Upper lobe of right lung (tissue), 1 donor: Measurements from ENCODE around the gene PLTP. TPM values are rescaled to one million over a fixed set of nuclear protein-coding genes. Genes with fewer than 3 reads are reported as not detected.
A peak's percentile ranks its signal among the peaks of the same experiment; 100 is the strongest.

Source experiments
- ATAC-seq: fragments of 200-7000 bp; cut with Tn5 transposase; one replicate; pipeline ENCODE4 v1.9.1; 2020; ENCODE audit warnings: mild to moderate bottlenecking, moderate library complexity
- DNase-seq: peaks from one replicate; pipeline ENCODE4 v3.0.0-alpha.2; 2020
- H3K27ac ChIP-seq: fragments of 200-600 bp; one replicate; pipeline ENCODE4 v1.8.0; 2022
- H3K27me3 ChIP-seq: fragments of 200-600 bp; one replicate; pipeline ENCODE4 v1.8.0; 2022; ENCODE audit warnings: mild to moderate bottlenecking
- H3K36me3 ChIP-seq: fragments of 200-600 bp; one replicate; pipeline ENCODE4 v1.8.0; 2022
- H3K4me1 ChIP-seq: fragments of 200-600 bp; one replicate; pipeline ENCODE4 v1.8.0; 2022
- H3K4me3 ChIP-seq: fragments of 200-600 bp; one replicate; pipeline ENCODE4 v1.8.0; 2022; ENCODE audit warnings: mild to moderate bottlenecking
- H3K9me3 ChIP-seq: fragments of 200-600 bp; one replicate; pipeline ENCODE4 v1.8.0; 2022
- intact Hi-C: fragments of 100-400 bp; cut with DNase I; formaldehyde crosslinking; loops from one replicate; pipeline ENCODE4 v1.11.0; 2022
- total RNA-seq: library from RNA; stranded (reverse); fragmentation: NEBNext Ultra II Directional; extraction: Animal tissue kit (Norgen Biotek cat#: 25700); gene quantifications from one replicate; pipeline ENCODE4 v1.2.1, GENCODE V29; 2021
- TF ChIP-seq, protein P1 (sequence below): fragments of 200-600 bp; IDR thresholded peaks from one replicate; pipeline ENCODE4 v1.8.0; 2022; ENCODE audit warnings: antibody characterized with exemption
- donor health status: DM: no; HTN: yes; CAD: no; lungs with severe emphysema.

The PLTP gene
- total RNA-seq, 1 donor from 2014 or later = 65.9 TPM

DNA sequence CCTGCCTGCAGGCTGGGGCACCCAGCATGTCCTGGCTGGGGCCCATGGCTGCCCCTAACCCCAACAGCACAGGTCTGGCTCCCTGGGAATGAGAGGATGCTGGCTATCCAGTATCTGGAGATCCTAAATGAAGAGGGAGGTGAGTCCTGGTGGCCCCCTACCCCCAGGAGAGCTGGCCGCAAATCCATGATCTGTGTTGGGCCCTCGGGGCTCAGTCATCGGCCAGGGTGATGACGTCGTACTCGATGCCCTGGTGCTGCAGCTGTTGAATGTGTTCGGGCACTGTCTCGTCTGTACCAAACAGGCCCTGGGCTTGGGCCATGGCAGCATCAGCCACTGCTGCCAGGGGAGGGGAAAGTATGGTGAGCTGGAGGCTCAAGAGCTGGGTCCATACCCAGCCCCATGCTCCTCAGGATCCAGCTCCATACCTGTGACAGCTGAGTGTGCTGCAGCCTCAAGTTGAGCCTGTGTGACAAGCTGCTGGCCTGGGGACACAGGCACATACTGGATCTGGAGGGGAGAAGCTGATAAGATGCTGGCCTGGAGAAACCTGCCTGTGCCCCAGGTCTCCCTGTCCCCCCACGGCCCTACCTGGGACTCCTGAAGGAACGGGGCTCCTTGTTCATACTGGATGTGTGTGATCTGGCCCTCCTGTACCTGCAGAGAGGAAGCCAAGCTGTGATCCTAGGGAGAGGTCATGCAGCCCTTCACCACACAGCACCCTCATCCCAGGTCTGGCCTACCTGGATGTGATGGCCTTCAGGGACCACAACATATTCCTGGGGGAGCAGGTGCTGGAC, 37.0 kb upstream of the PLTP start:
- DNase-seq (no peak), ATAC-seq (no peak)
- Histone ChIP-seq H3K27me3 (no peaks in the 10 kb centered on the region), H3K27ac (no peak overlapping the region), H3K36me3 (peaks cover 99% of the 10 kb centered on the region), H3K4me1 (no peaks in the 10 kb centered on the region), H3K9me3 (no peaks in the 10 kb centered on the region), H3K4me3 (no peak overlapping the region)
- TF ChIP-seq, protein P1, sequence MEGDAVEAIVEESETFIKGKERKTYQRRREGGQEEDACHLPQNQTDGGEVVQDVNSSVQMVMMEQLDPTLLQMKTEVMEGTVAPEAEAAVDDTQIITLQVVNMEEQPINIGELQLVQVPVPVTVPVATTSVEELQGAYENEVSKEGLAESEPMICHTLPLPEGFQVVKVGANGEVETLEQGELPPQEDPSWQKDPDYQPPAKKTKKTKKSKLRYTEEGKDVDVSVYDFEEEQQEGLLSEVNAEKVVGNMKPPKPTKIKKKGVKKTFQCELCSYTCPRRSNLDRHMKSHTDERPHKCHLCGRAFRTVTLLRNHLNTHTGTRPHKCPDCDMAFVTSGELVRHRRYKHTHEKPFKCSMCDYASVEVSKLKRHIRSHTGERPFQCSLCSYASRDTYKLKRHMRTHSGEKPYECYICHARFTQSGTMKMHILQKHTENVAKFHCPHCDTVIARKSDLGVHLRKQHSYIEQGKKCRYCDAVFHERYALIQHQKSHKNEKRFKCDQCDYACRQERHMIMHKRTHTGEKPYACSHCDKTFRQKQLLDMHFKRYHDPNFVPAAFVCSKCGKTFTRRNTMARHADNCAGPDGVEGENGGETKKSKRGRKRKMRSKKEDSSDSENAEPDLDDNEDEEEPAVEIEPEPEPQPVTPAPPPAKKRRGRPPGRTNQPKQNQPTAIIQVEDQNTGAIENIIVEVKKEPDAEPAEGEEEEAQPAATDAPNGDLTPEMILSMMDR = no peak
- intact Hi-C loops = no loop called here

- intact Hi-C loops = no loop called here
- TF ChIP-seq, protein P1 = no peak
- DNase-seq (no peak), ATAC-seq (no peak)
- H3K4me1 ChIP-seq = no peaks in the 10 kb centered on the region
- H3K36me3 ChIP-seq = peaks cover 99% of the 10 kb centered on the region
- H3K27me3 ChIP-seq = no peaks in the 10 kb centered on the region
- H3K9me3 ChIP-seq = no peaks in the 10 kb centered on the region
- H3K4me3 ChIP-seq = no peak overlapping the region
- no peak overlapping the region for H3K27ac ChIP-seq
These were observed 36.3 kb upstream of the PLTP start for GRCh38 chr20:45948261-45948733.

- ATAC-seq (no peak), DNase-seq (no peak)
- H3K4me3 ChIP-seq = no peak overlapping the region
- intact Hi-C loops = no loop called here
- H3K4me1 ChIP-seq = no peaks in the 10 kb centered on the region
- H3K9me3 ChIP-seq = no peaks in the 10 kb centered on the region
- no peaks in the 10 kb centered on the region for H3K27me3 ChIP-seq
- H3K36me3 ChIP-seq = peaks cover 99% of the 10 kb centered on the region
- no peak overlapping the region for H3K27ac ChIP-seq
- TF ChIP-seq, protein P1 = no peak
These were observed 35.3 kb upstream of the PLTP start for GRCh38 chr20:45947110-45947866.

- Histone ChIP-seq H3K27ac (peak overlapping the region; percentile 47), H3K4me3 (no peak overlapping the region), H3K4me1 (no peaks in the 10 kb centered on the region), H3K27me3 (no peaks in the 10 kb centered on the region), H3K36me3 (peaks cover 99% of the 10 kb centered on the region), H3K9me3 (no peaks in the 10 kb centered on the region)
- ATAC-seq (peak; percentile 76), DNase-seq (peak; percentile 76)
- intact Hi-C loops = no loop called here
- TF ChIP-seq, protein P1 = no peak
These were observed 34.4 kb upstream of the PLTP start for GRCh38 chr20:45946149-45946970.

DNA sequence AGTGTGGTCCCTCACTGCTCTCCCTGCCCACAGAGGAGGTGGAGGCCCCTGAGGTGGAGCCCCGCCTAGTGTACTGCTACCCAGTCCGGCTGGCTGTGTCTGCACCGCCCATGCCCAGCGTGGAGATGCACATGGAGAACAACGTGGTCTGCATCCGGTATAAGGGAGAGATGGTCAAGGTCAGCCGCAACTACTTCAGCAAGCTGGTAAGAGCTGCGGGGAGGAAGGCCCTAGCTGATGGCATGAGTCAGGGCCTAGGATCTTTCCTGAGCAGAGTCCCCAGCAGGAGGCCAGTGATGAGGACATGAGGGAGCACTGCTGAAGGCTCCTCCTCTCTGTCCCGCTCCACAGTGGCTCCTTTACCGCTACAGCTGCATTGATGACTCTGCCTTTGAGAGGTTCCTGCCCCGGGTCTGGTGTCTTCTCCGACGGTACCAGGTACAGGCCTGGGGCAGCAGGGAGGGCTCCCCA, 33.8 kb upstream of the PLTP start:
- H3K9me3 ChIP-seq = no peaks in the 10 kb centered on the region
- peak; percentile 14 for ATAC-seq
- intact Hi-C loops = no loop called here
- TF ChIP-seq, protein P1 = no peak
- H3K27ac ChIP-seq = peak overlapping the region; percentile 24
- no peak for DNase-seq
- H3K4me3 ChIP-seq = no peak overlapping the region
- H3K27me3 ChIP-seq = no peaks in the 10 kb centered on the region
- H3K36me3 ChIP-seq = peaks cover 100% of the 10 kb centered on the region
- H3K4me1 ChIP-seq = no peaks in the 10 kb centered on the region
